ENCODE data around the gene DPH1. TPM values are rescaled to one million over a fixed set of nuclear protein-coding genes. Genes with fewer than 3 reads are reported as not detected.
"Not testable (repeated sequence)": the region's sequence is repeated elsewhere in the genome, so short reads cannot be mapped to it uniquely, and the experiment has no call there.

The DPH1 gene
- 10 to 100 TPM; 31.3 to 37.8 TPM for total RNA-seq

DNA sequence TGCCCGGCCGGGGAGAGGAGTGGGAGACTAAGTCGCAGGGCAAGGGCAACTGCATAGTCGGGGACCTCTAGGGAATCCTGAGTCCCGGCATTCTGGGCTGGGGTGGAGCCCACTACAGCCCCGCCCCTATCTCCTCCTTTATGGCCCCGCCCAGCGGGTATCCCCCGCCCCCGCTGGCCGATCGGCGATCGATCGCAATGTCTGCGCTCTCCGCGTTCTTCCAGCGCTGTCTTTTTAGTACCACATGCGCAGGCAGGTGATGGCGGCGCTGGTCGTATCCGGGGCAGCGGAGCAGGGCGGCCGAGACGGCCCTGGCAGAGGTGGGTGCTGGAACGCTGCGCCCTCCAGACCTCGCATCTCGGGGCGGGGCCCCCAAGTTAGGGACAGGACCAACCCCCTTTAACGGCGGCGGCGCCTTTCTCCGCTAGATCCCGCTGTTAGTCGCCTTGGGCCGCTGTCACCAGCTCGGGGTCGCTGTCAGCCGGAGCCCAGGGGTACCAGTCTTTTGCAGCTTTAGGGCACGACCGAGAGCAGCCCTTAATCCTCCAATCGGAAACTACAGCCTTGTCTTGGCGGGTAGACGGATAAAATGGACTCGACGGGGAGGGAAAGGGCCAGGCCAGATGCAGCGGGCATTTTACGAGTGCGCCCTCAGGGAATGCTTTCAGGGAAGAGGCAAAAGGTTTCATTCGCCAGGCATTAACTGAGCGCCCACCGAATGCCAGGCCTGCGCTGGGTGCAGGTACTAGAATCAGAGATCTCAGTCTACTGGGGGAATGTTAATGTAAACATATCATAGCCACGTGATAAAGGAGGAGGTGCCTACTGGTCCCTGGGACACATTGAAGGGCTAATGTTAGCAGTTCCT lies at the start of gene DPH1:
TSS of gene DPH1 (plus strand) at position 243 of the 868 bp plus-strand sequence. CDS start at position 260, 17 bp downstream.
- H3K27ac Mint-ChIP-seq: peak within 1 kb of the TSS; percentile 88
- H3K27me3 Mint-ChIP-seq: peaks cover 37% of the 10 kb centered on the region
- no peaks in the 10 kb centered on the region for H3K9me3 Mint-ChIP-seq
- H3K4me1 Mint-ChIP-seq: peaks cover 26% of the 10 kb centered on the region
- ChIA-PET POLR2A (no interaction called here), CTCF (interaction anchor here (1.3 kb wide), 1 partner anchor 12 kb away, joined by 6 read pairs; the partner anchor contains the start of gene OVCA2)
- DNase-seq: peak; percentile 90
- H3K36me3 Mint-ChIP-seq (ENCODE audit: low read depth): peaks cover 3% of the 10 kb centered on the region
- peak within 1 kb of the TSS; percentile 95 for H3K4me3 Mint-ChIP-seq

- Mint-ChIP-seq H3K36me3 (ENCODE audit: low read depth) (no peaks in the 10 kb centered on the region), H3K4me3 (no peak overlapping the region), H3K27me3 (peaks cover 13% of the 10 kb centered on the region), H3K9me3 (no peaks in the 10 kb centered on the region), H3K4me1 (peaks cover 17% of the 10 kb centered on the region), H3K27ac (no peak overlapping the region)
- no peak for DNase-seq
- POLR2A ChIA-PET: no interaction called here
- CTCF ChIA-PET: no interaction called here
Observed at GRCh38 chr17:1980665-1981250, 49.2 kb upstream of the DPH1 start.

- H3K27me3 Mint-ChIP-seq; H3K36me3 Mint-ChIP-seq (ENCODE audit: low read depth); DNase-seq; H3K9me3 Mint-ChIP-seq; H3K27ac Mint-ChIP-seq; H3K4me3 Mint-ChIP-seq; POLR2A ChIA-PET; H3K4me1 Mint-ChIP-seq: not testable (repeated sequence)
- CTCF ChIA-PET: interaction anchor here (0.6 to 0.7 kb wide), 2 partner anchors 399 to 463 kb away, joined by 3 to 5 read pairs; no protein-coding TSS in a partner anchor
Observed at GRCh38 chr17:1982793-1983366, 47.1 kb upstream of the DPH1 start.

DNA sequence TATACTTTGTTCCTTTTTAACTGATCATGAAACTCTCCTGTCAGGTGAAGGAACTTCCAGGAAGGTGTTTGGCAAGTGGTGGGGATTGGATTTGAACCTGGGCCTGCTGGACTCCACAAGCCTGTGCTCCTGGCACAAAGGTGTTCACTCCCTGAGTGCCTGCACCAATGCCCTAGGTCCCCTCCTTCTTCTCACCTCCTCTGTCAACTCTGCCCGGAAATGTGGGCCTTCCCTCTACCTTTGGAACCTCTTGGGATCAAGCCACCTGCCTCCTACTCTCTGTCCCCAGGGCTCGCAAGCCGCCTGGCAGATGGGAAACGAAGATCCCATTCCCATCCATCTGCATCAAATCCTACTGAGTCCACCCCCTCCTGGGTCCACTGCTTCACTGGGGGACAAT lies 44.9 kb upstream of the DPH1 start:
- DNase-seq: no peak
- Mint-ChIP-seq H3K36me3 (ENCODE audit: low read depth) (no peaks in the 10 kb centered on the region), H3K4me3 (no peak overlapping the region), H3K4me1 (no peaks in the 10 kb centered on the region), H3K9me3 (no peaks in the 10 kb centered on the region), H3K27me3 (peaks cover 3% of the 10 kb centered on the region), H3K27ac (peak overlapping the region; percentile 31)
- CTCF ChIA-PET: interaction anchor here (1.1 kb wide), 1 partner anchor 37 kb away, joined by 3 read pairs; no protein-coding TSS in a partner anchor
- POLR2A ChIA-PET: no interaction called here

- Mint-ChIP-seq H3K36me3 (ENCODE audit: low read depth) (no peaks in the 10 kb centered on the region), H3K27ac (no peak overlapping the region), H3K4me1 (no peaks in the 10 kb centered on the region), H3K27me3 (peaks cover 3% of the 10 kb centered on the region), H3K9me3 (no peaks in the 10 kb centered on the region), H3K4me3 (no peak overlapping the region)
- POLR2A ChIA-PET: no interaction called here
- CTCF ChIA-PET: interaction anchor here (0.5 to 1.1 kb wide), 2 partner anchors 38 to 315 kb away, joined by 3 read pairs; no protein-coding TSS in a partner anchor
- no peak for DNase-seq
Observed at GRCh38 chr17:1985686-1986085, 44.3 kb upstream of the DPH1 start.

DNA sequence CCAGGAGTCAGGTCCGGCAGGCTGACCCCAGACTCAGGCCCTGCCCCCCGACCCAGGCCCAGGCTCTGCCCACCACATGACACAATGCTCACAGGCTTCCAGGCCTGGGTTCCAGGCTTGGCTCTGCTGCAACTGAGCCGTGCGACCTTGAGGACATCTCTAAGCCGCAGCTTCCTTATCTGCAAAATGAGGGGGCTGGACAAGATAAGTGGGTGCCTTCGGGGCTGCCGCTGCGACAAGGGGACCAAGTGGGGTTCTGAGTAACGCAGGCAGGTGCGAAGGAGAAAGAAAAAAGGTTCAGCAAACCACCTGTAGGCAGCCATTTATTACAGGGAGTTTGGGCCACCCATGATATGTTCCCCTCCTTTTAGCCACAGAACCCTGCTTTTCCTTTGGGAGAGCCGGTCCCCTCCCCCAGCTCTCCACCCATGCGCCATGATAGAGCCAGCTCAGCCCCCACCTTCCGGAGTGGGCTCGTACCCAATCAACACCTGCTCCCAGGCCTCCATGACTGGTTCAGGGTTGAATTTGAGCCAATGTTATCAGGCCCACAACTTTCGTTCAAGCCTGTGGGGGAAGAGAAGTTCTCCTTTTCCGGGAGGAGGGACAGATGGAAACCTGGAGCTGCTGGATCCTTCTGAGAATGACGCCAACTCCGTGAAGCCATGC lies 43.0 kb upstream of the DPH1 start:
- no peak for DNase-seq
- no peaks in the 10 kb centered on the region for H3K36me3 Mint-ChIP-seq (ENCODE audit: low read depth)
- CTCF ChIA-PET: no interaction called here
- H3K4me3 Mint-ChIP-seq: no peak overlapping the region
- no peaks in the 10 kb centered on the region for H3K9me3 Mint-ChIP-seq
- peaks cover 3% of the 10 kb centered on the region for H3K27me3 Mint-ChIP-seq
- H3K4me1 Mint-ChIP-seq: no peaks in the 10 kb centered on the region
- POLR2A ChIA-PET: no interaction called here
- H3K27ac Mint-ChIP-seq: no peak overlapping the region

GRCh38 chr17:1989135-1989534 lies 40.8 kb upstream of the DPH1 start:
- H3K36me3 Mint-ChIP-seq (ENCODE audit: low read depth): no peaks in the 10 kb centered on the region
- no peaks in the 10 kb centered on the region for H3K4me1 Mint-ChIP-seq
- no peaks in the 10 kb centered on the region for H3K9me3 Mint-ChIP-seq
- no peak for DNase-seq
- peaks cover 3% of the 10 kb centered on the region for H3K27me3 Mint-ChIP-seq
- CTCF ChIA-PET: no interaction called here
- POLR2A ChIA-PET: no interaction called here
- no peak overlapping the region for H3K4me3 Mint-ChIP-seq
- no peak overlapping the region for H3K27ac Mint-ChIP-seq

DNA sequence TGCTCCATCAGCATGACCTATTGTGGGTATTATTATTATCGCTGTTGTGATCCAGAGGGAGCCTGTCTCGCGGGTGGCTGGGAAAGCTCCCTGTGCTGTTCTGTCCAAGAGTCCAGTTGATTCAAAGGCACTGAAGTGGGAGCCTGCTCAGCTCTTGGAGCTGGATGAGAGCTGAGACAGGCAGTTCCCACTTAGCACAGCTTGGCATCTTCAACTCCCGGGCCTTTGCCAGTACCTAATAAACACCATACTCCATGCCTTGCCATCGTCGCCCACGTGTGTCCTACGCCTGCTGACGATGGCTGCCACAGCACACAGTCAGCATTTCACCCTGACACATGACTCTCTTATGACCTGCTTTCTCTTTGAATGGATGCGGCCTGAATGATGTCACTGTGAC lies 37.4 kb upstream of the DPH1 start:
- Mint-ChIP-seq H3K27me3 (peaks cover 23% of the 10 kb centered on the region), H3K36me3 (ENCODE audit: low read depth) (no peaks in the 10 kb centered on the region), H3K9me3 (no peaks in the 10 kb centered on the region), H3K4me1 (no peaks in the 10 kb centered on the region), H3K27ac (no peak overlapping the region), H3K4me3 (no peak overlapping the region)
- DNase-seq: no peak
- CTCF ChIA-PET: interaction anchor here (0.6 kb wide), 1 partner anchor 235 kb away, joined by 3 read pairs; no protein-coding TSS in a partner anchor
- POLR2A ChIA-PET: no interaction called here

GRCh38 chr17:1994707-1995106 lies 35.2 kb upstream of the DPH1 start:
- CTCF ChIA-PET: interaction anchor here (0.6 kb wide), 1 partner anchor 118 kb away, joined by 3 read pairs; no protein-coding TSS in a partner anchor
- peaks cover 3% of the 10 kb centered on the region for H3K4me1 Mint-ChIP-seq
- no peaks in the 10 kb centered on the region for H3K36me3 Mint-ChIP-seq (ENCODE audit: low read depth)
- POLR2A ChIA-PET: no interaction called here
- no peak overlapping the region for H3K4me3 Mint-ChIP-seq
- H3K9me3 Mint-ChIP-seq: no peaks in the 10 kb centered on the region
- no peak overlapping the region for H3K27ac Mint-ChIP-seq
- peaks cover 32% of the 10 kb centered on the region for H3K27me3 Mint-ChIP-seq
- no peak for DNase-seq

GRCh38 chr17:1995321-1995892 lies 34.5 kb upstream of the DPH1 start:
- H3K36me3 Mint-ChIP-seq (ENCODE audit: low read depth): no peaks in the 10 kb centered on the region
- H3K27me3 Mint-ChIP-seq: peaks cover 32% of the 10 kb centered on the region
- DNase-seq: no peak
- peaks cover 3% of the 10 kb centered on the region for H3K4me1 Mint-ChIP-seq
- H3K27ac Mint-ChIP-seq: no peak overlapping the region
- ChIA-PET CTCF (interaction anchor here (0.6 to 1.1 kb wide), 2 partner anchors 12 to 117 kb away, joined by 3 read pairs; no protein-coding TSS in a partner anchor), POLR2A (no interaction called here)
- no peak overlapping the region for H3K4me3 Mint-ChIP-seq
- no peaks in the 10 kb centered on the region for H3K9me3 Mint-ChIP-seq

DNA sequence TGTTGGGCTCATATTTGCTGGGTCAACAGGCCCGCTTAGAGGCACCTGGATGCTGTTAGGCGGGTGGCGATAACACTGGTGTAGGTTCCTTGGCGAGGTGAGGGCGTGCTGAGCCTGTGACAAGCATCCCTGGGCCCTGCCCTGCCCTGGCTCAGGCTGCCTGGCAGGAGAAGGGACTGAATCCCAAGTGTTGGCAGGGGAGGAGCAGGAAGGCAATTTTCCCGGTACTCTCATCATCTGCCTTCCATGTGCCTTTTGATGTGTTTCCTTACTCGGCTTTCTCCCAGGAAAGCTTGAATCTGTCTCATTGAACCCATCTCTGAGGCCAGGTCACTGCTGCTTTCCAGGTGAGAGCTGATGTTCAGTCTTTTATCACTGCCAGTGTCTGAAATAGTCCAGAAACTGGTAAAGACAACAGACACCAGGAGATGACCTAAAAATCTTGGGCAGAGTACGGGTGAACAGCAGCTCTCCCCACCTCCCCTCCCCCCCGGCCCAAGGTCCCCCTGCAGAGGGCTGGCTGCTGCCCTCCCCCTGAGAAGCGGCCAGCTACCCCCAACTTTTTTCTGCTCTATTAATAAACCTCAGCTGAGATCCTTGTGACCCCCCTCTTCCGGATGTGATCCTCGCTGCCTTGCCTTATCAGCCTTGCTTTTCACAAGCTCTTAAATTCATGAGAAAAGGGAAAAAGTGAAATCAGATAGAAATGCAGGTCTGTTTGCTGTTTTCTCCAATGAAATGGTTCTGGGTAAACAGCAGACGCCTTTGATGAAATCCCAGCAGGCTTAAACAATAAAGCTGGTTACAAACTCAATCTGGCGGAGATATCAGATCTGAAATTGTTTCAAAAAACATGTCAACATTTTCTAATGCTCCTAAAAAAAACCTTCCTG lies 33.8 kb upstream of the DPH1 start:
- ChIA-PET CTCF (interaction anchor here (0.6 to 1.6 kb wide), 3 partner anchors 9 to 17 kb away, joined by 3 to 4 read pairs (median 3); no protein-coding TSS in a partner anchor), POLR2A (no interaction called here)
- H3K4me3 Mint-ChIP-seq: no peak overlapping the region
- H3K27ac Mint-ChIP-seq: no peak overlapping the region
- no peak for DNase-seq
- peaks cover 32% of the 10 kb centered on the region for H3K27me3 Mint-ChIP-seq
- peaks cover 3% of the 10 kb centered on the region for H3K4me1 Mint-ChIP-seq
- H3K9me3 Mint-ChIP-seq: no peaks in the 10 kb centered on the region
- no peaks in the 10 kb centered on the region for H3K36me3 Mint-ChIP-seq (ENCODE audit: low read depth)
